HEK293 (cell line): ENCODE measurements around the gene TSPAN9.
A peak's percentile ranks its signal among the peaks of the same experiment; 100 is the strongest.

Experiments
- CTCF ChIA-PET: fragments of 350-600 bp; formaldehyde crosslinking; extraction: SDS; loops from one replicate; lab custom pipeline; 2021; ENCODE audit warnings: antibody characterized with exemption; lab: Yijun Ruan, JAX
- POLR2A ChIA-PET: fragments of 300-600 bp; formaldehyde crosslinking; extraction: SDS; loops from one replicate; lab custom pipeline; 2020; ENCODE audit warnings: antibody characterized with exemption, inconsistent platforms; lab: Yijun Ruan, JAX
- H3K27ac ChIP-seq: fragments of 200-500 bp; sonication (Bioruptor generic); 2 replicates; pipeline ENCODE4 v1.5.1; 2014; ENCODE audit warnings: low read depth, low read length, control low read depth, inconsistent platforms; ENCODE audit errors: extremely low read depth
- H3K36me3 ChIP-seq, 2 experiments: fragments of 200-500 bp in 1 of 2; sonication (Bioruptor generic) in 1 of 2; 1 replicate in 1 of 2; 2 replicates in 1 of 2; pipeline ENCODE4 v1.5.1; 2014 to 2017; ENCODE audit warnings: inconsistent platforms in 2 of 2, low read length in 2 of 2; ENCODE audit not compliant: control insufficient read depth in 2 of 2, insufficient read depth in 1 of 2
- H3K4me1 ChIP-seq: fragments of 200-500 bp; sonication (Bioruptor generic); 2 replicates; pipeline ENCODE4 v1.5.1; 2014; ENCODE audit warnings: mild to moderate bottlenecking, low read length, inconsistent platforms; ENCODE audit not compliant: control insufficient read depth, insufficient read depth
- H3K4me3 ChIP-seq: 2 replicates; pipeline ENCODE4 v1.5.1; 2011; ENCODE audit warnings: low read depth, mild to moderate bottlenecking, control low read depth, low read length, moderate library complexity
- H3K9me3 ChIP-seq: fragments of 200-500 bp; sonication (Bioruptor generic); 2 replicates; pipeline ENCODE4 v1.5.1; 2014; ENCODE audit warnings: low read depth, low read length, inconsistent platforms; ENCODE audit not compliant: control insufficient read depth, insufficient read depth
- CTCF ChIP-seq: fragments of 450-650 bp; formaldehyde crosslinking; IDR thresholded peaks from 2 replicates; pipeline ENCODE4 v1.5.1; 2016; ENCODE audit warnings: missing biosample characterization, missing genetic modification characterization
- KLF16 ChIP-seq: fragments of 450-650 bp; formaldehyde crosslinking; IDR thresholded peaks from 2 replicates; pipeline ENCODE4 v1.5.1; 2017; ENCODE audit warnings: missing biosample characterization, missing genetic modification characterization
- SP7 ChIP-seq: fragments of 450-650 bp; formaldehyde crosslinking; IDR thresholded peaks from 2 replicates; pipeline ENCODE4 v1.5.1; 2016; ENCODE audit warnings: missing biosample characterization, missing genetic modification characterization
- WT1 ChIP-seq: fragments of 450-650 bp; formaldehyde crosslinking; IDR thresholded peaks from 2 replicates; pipeline ENCODE4 v1.5.1; 2016; ENCODE audit warnings: missing biosample characterization, missing genetic modification characterization
- ZBTB11 ChIP-seq: fragments of 450-650 bp; formaldehyde crosslinking; conservative IDR thresholded peaks from 2 replicates; pipeline ENCODE4 v1.5.1; 2016; ENCODE audit warnings: low read depth, missing biosample characterization, missing genetic modification characterization
- ZBTB17 ChIP-seq: fragments of 450-650 bp; formaldehyde crosslinking; IDR thresholded peaks from 2 replicates; pipeline ENCODE4 v1.5.1; 2016; ENCODE audit warnings: missing biosample characterization, missing genetic modification characterization
- ZBTB44 ChIP-seq: fragments of 450-650 bp; IDR thresholded peaks from 2 replicates; pipeline ENCODE4 v1.5.1; 2018; ENCODE audit warnings: missing biosample characterization, mild to moderate bottlenecking, missing genetic modification characterization
- ZNF121 ChIP-seq: fragments of 450-650 bp; formaldehyde crosslinking; IDR thresholded peaks from 2 replicates; pipeline ENCODE4 v1.5.1; 2016; ENCODE audit warnings: missing biosample characterization, missing genetic modification characterization
- ZNF169 ChIP-seq: fragments of 450-650 bp; formaldehyde crosslinking; IDR thresholded peaks from 2 replicates; pipeline ENCODE4 v1.5.1; 2016; ENCODE audit warnings: missing biosample characterization, missing genetic modification characterization
- ZNF23 ChIP-seq: fragments of 450-650 bp; formaldehyde crosslinking; IDR thresholded peaks from 2 replicates; pipeline ENCODE4 v1.5.1; 2016; ENCODE audit warnings: missing biosample characterization, missing genetic modification characterization, borderline replicate concordance
- ZNF26 ChIP-seq: fragments of 450-650 bp; formaldehyde crosslinking; IDR thresholded peaks from 2 replicates; pipeline ENCODE4 v1.5.1; 2016; ENCODE audit warnings: missing biosample characterization, missing genetic modification characterization
- ZNF645 ChIP-seq: fragments of 450-650 bp; formaldehyde crosslinking; IDR thresholded peaks from 2 replicates; pipeline ENCODE4; 2016; ENCODE audit warnings: missing biosample characterization, missing genetic modification characterization
- ZNF654 ChIP-seq: fragments of 450-650 bp; formaldehyde crosslinking; IDR thresholded peaks from 2 replicates; pipeline ENCODE4 v1.5.1; 2016; ENCODE audit warnings: low read depth, missing biosample characterization, missing genetic modification characterization

The TSPAN9 gene

GRCh38 chr12:3071710-3072109 is 5.5 kb upstream of the TSPAN9 start:
- H3K36me3 ChIP-seq, result no peaks in the 10 kb centered on the region
- no peak overlapping the region for H3K4me3 ChIP-seq
- CTCF ChIA-PET, result interaction anchor here (0.6 to 7.2 kb wide), 6 partner anchors 9 to 202 kb away, joined by 3 to 66 read pairs (median 4); no protein-coding TSS in a partner anchor

GRCh38 chr12:3073438-3074250 is 3.5 kb upstream of the TSPAN9 start:
- POLR2A ChIA-PET, result interaction anchor here (0.6 kb wide), 1 partner anchor 29 kb away, joined by 4 read pairs; no protein-coding TSS in a partner anchor
- CTCF ChIA-PET, result interaction anchor here (0.7 to 7.2 kb wide), 53 partner anchors 9 to 522 kb away, joined by 3 to 66 read pairs (median 4); no protein-coding TSS in a partner anchor
- no peak overlapping the region for H3K27ac ChIP-seq

More at GRCh38 chr12:3071710-3072109, 5.5 kb upstream of the TSPAN9 start:
- TF ChIP-seq ZNF645 (no peak), ZNF23 (tag by site-specific recombination) (no peak), WT1 (tag by site-specific recombination) (no peak)
- Histone ChIP-seq H3K4me1 (no peaks in the 10 kb centered on the region; the same call in 1 of the 2 replicates), H3K27ac (no peak overlapping the region), H3K9me3 (no peaks in the 10 kb centered on the region)
- POLR2A ChIA-PET, result no interaction called here

More at GRCh38 chr12:3073438-3074250, 3.5 kb upstream of the TSPAN9 start:
- TF ChIP-seq ZNF26 (tag by site-specific recombination), result no peak
- TF ChIP-seq ZNF654 (tag by site-specific recombination), result peak; percentile 97
- TF ChIP-seq ZNF169 (tag by site-specific recombination), result no peak
- TF ChIP-seq CTCF, result peak; percentile 87
- TF ChIP-seq ZBTB17, result 0 out of 2 replicates have a peak, but pooled peaks have one; percentile 17
- 0 out of 2 replicates have a peak, but pooled peaks have one; percentile 22 for TF ChIP-seq SP7
- TF ChIP-seq ZBTB44 (tag by site-specific recombination), result no peak
- no peak for TF ChIP-seq ZNF121 (tag by site-specific recombination)
- no peak for TF ChIP-seq KLF16
- TF ChIP-seq ZBTB11, result no peak
- H3K36me3 ChIP-seq, result no peaks in the 10 kb centered on the region
- H3K4me1 ChIP-seq, result peaks cover 2% of the 10 kb centered on the region; the same call in 1 of the 2 replicates
- no peak overlapping the region for H3K4me3 ChIP-seq
- H3K9me3 ChIP-seq, result no peaks in the 10 kb centered on the region
